GM15510 (cell line): ENCODE measurements around the gene BRMS1.

ENCODE experiments used
- POLR2A ChIP-seq: IDR thresholded peaks from 3 replicates; pipeline ENCODE4 v1.6.1; 2011; ENCODE audit warnings: borderline replicate concordance; ENCODE audit not compliant: insufficient read length; ENCODE audit errors: extremely low read depth

Gene BRMS1

DNA sequence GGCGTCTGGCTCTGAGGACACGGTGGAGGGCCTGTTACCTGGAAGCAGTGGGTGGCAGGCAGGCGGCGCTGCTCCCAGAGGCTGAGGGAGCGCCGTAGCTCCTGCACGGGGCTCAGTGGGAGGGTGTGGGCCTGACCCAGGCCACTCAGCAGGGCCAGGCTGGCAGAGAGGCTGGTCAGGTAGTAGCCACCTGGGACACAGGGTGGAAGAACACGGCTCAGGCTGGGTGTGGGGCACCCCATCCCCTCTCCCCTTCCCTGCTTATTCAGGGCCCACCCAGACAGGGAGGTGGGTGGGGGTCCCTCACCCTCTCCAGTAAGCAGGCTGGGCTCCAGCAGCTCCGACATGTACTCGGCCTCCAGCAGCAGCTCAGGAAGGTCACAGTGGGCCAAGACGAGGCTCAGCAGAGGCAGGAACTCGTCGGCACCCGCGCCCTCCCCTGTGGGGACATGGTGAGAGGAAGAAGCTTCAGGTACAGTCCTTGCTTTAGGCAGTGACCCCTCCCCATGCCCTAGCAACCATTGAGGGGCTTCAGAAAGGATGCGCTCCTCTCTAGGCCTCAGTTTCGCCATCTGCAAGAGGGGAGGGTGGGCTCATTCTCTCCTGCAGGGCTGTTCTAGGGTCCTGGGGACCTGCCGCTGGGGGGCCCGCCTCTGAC lies 11.6 kb downstream of the BRMS1 start:
- no peak for TF ChIP-seq POLR2A

DNA sequence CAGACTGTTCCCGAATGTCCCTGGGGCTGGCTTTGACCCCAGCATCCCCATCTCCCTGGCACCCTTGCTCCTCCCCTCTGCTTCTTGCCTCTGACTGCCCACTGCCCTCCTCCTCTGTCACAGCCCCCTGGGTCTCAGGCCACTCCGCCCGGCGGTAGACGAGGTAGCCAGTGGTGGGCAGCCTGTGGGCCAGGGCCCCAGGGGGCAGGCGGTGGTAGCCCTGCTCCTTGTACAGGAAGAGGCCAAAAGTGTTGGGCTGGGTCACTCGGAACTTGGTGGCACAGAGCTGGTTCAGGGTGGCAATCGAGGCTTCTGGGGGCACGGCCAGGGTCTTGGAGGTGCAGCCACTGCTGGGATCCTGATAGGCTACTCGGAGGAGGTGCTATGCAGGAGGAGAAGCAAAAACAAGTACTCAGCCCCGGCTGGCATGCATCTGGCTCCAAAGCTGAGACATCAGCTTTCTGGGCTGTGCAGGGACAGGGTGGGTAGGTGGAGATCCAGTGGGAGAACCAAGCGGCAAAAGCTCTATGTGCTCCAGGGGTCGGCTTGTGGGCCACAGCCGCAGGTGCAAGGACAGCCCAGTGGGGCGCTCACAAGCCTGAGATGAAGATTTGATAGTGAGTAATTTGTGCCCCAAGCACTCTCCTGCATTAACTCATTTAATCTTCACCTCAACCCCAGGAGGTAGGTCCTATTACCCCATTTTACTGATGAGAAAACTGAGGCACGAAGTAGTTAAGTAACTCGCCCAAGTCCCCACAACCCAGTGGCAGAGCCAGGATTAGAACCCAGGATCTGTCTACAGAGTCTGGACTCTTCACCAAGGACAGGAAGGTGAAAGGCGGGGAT lies 12.3 kb downstream of the BRMS1 start:
- TF ChIP-seq POLR2A, result no peak

DNA sequence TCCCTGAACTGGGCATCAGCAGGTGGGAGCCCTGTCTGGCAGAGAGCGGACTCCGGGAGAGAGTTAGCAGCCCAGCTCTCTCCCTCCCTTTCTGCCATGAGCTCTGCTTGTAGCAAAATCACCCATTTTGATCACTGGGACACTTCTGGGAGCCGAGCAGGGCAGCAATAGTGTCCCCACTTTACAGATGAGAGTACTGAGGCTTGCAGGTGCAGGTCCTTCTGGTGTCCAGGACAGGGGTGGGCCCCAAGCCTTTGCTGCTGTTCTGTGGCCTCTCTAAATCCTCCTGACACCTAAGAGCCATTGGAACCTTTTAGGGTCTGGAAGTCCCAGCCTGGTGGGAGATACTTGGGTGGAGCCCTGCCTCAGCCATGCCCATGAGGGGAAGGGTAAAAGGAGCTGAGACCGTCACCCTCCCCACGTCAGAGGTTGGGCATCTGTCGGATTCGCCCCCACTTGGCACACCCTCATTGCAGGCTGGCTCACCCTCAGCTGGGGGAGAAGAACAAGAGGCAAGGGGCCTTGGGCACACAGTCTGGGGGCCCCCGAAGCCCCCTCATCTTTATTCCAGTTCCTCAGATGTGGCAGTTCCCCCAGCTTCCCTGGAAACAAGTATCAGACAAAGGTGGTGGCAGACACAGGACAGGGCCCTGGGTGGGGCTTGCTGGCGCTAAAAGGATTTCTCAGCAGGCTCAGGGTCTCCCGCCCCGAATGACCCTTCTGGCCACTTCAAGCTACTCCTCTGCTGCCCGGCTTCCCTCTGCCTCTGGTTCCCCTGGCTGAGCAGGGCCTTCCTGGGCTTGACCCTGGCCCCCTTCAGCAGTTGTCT lies 13.1 kb downstream of the BRMS1 start:
- TF ChIP-seq POLR2A, result no peak

DNA sequence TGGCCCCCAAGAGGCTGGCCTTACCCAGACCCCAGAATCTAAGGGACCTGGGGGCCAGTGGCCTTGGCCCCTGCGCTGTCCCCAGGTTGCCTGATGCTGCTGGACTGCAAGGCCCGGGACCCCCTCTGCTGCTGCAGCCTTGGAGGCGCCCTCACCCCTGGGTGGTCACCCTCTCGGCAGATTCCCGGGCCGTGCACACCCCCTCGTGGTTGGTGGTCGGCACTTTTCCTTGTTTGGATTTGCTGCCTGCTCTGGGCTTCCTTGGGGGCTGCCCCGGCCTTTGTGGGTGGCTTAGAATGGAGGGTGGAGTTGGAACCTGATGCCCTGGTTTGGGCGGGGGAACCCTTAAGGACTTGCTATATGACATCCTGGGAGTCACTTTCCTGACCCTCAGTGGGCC lies 14.0 kb downstream of the BRMS1 start:
- TF ChIP-seq POLR2A, result no peak

DNA sequence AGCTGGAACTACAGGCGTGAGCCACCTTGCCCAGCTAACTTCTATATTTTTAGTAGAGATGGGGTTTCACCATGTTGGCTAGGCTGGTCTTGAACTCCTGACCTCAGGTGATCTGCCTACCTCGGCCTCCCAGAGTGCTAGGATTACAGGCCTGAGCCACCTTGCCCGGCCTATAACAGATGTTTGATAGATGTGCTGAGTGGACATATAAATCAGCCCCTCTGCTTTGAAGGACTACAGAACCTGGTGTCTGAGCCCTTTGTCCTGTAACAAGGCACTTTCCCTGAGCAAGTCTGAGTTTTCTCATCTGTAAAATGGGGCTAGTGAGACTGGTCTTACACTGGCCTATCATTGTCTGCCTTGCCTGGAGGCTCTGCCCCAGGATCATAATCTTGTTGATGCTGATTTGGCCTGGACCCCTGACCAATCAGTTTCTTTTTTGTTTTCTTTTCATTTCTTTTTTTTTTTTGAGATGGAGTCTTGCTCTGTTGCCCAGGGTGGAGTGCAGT lies 15.7 kb downstream of the BRMS1 start:
- TF ChIP-seq POLR2A, result no peak

DNA sequence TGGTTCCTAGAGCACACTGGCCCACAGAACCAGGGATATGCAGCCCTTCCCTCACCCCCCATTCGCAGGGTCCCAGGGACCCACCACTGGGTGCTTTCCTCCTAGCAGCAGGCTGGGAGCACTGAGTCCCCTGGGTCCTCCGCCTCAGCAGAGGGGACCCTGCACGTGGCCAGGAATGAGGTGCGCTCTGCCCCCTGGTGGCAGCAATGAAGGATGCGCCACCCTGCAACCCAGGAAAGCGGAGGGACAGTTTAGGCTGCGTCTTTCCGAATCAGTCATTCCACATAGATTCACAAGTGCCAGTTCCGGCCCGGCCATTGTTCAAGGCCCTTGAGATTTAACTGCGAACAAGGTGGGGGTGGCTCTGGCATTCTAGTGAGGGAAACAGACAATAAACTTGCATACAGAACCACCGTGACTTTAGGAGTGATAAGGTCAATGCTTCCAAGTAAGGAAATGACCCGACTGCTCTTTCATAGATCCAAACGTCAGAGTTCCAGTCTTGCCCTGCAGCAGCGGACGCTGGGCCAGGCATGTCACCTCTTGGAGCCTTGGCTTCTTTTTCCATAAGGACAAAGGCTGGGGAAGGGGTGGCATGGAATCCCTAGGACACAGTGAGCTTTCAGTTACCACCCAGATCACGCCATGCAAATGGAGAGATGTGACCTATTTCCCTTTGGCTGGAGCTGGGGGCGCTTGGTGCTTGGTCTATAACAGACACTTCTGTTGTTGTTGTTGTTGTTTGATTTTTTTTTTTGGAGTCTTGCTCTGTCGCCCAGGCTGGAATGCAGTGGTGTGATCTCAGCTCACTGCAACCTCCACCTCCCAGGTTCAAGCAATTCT lies 16.4 kb downstream of the BRMS1 start:
- TF ChIP-seq POLR2A, result no peak

DNA sequence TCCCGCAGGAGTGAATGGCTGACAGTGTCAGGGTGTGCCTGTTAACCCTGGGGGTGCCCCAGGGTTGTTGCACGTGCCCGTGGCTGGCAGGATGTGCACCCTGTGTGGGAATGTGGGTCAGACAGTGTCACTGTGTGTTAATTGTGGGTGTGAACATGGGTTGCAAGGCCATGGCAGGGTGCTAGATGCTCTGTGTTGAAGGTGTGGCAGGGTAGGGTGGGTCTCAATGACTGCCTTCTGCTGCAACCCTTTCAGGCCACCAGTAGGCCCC lies 16.9 kb downstream of the BRMS1 start:
- no peak for TF ChIP-seq POLR2A

DNA sequence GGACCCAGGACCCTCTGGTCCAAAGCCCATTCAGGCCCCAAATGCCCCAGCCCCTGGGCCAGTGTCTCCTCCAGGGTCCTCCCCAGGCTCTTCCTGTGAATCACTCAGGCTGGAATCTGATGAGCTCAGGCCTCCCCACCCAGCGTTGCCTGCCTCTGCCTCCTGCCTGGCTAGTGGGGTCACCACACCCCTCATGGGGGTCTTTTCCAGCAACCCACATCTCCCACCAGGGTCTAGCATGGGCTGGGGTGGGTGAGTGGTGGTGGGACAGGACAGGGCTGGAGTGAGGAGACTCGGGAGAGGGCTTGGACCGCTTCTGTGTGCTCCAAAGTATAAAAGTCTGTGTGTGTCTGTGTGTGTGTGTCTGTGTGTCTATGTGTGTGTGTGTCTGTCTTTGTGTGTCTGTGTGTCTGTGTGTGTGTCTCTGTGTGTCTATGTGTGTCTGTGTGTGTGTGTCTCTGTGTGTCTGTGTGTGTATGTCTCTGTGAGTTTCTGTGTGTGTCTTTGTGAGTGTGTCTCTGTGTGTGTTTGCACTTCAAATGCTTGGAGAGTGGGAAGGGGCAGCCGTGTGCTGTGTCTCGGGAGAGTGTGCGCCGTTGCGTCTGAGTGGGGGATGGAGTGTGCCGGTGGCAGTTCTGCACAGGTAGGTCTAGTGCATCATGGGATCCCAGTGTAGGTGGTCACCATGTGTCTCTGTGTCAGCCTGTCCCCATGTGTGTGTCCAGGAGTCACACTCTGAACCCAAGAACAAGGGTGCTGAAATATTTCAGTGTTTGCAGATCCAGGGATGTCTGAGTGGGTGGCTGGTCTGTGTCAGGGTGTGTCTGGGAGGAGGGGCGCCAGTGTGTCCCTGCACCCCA lies 17.5 kb downstream of the BRMS1 start:
- no peak for TF ChIP-seq POLR2A

DNA sequence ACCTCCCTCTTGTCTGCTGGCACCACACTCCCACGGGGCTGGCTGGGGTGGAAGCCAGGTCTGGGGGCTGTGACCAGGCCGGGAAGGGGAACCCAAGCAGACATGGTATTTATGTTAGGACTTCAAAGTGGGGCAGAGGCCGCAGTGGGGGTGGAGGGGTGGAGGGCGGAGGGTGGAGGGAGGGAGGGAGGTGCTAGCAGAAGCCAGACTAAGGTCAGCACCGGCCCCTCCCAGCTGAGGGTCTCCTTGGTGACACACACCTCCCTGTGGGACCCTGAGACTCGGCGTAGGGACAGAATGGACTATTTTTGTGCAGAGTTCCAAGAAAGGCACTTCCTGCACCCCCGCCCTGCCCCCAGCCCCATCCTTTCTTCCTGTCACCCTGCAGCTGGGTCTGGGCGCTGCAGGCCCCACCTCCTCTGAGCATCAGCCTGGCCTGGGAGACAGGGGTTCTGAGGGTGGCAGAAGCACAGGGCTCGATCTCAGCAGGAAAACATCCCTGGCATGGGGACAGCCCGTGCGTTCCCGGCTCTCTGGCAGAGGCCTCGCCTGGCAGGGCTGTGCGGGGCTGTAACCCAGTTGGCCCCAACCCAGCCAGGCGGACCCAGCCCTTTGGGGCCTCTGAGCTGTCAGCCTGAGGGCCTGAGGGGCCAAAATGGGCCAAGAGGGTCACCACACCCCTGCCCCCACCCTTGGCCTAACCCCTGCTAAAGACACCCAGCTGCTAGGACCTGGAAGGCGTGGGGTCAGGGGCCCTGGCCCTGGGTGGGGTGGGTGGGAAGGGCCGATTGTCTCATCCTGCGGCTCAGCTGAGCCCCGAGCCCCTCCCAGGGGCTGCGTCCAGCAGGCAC lies 18.4 kb downstream of the BRMS1 start:
- no peak for TF ChIP-seq POLR2A

DNA sequence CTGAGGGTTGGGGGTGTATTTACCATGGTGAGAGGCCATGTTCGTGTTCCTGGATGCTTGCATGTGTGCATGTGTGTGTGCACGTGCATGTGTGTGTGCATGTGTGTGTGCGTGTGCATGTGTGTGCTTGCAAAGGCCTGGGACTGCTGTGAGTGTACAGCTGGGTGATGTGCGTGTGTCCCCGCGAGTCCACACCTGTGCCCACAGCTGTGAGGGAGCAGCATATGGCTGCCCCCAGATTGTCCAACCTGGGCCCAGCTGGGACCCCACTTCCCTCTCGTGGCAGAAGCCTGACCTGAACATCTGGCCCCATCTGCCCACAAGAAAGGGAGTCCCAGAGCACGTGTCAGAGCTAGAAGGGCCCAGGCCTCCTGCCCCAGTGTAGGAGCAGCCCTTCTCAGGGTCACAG lies 19.6 kb downstream of the BRMS1 start:
- no peak for TF ChIP-seq POLR2A

DNA sequence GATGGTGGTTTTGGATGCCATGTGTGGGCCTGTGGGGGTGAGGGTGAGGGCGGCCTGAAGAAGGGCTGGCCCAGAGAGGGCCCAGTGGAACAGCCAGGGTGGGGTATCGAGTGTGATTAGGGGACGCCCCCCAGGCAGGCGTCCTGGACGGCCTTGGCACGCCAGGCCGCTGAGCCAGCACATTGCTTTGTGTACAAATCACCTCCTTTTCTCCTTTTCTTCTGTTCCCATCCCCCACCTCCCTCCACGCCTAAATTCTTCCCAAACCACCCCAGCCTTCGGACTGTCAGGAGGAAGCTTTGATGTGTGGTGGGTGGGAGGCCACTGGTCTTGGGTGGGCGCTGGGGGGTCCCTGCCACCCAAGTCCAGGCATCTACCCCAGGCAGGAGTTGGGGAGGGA lies 20.2 kb downstream of the BRMS1 start:
- no peak for TF ChIP-seq POLR2A

DNA sequence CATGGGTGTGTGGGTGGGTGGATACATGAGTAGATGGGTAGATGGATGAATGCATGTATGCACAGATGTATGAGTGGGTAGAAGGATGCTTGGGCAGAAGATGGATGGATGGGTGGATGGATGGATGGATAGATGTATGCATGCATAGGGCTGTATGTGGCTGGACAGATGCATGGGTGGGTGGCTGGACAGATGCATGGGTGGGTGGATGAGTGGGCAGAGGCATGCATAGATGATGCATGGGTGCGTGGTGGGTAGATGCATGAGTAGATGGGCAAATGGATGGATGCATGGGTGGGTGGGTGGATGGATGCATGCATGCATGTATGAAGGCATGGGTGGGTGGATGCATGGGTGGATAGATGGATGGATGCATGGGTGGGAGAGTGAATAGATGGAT lies 21.2 kb downstream of the BRMS1 start:
- no peak for TF ChIP-seq POLR2A
